Cardiac fibroblast (primary cell): ENCODE results near the gene LOXL1.
"Not testable (repeated sequence)": the region's sequence is repeated elsewhere in the genome, so short reads cannot be mapped to it uniquely, and the experiment has no call there.

Experiments
- DNase-seq, 2 donors: peaks; one replicate each; pipeline versions ENCODE4 v3.0.0 to v3.0.0-alpha.2; 2010; ENCODE audit warnings: low read depth in 2 of 2
- H3K4me3 ChIP-seq, 2 donors: replicated peaks in 1 of 2; 1 replicate in 1 of 2; 2 replicates in 1 of 2; pipeline ENCODE4 v1.5.1; 2011; ENCODE audit warnings: low read depth in 2 of 2, low read length in 2 of 2, mild to moderate bottlenecking in 2 of 2, moderate library complexity in 1 of 2
- TF ChIP-seq, protein P1 (sequence below): IDR thresholded peaks from one replicate; pipeline ENCODE4 v1.5.1; 2011; ENCODE audit warnings: low read depth, mild to moderate bottlenecking, low read length, inconsistent platforms

The LOXL1 gene

GRCh38 chr15:73956743-73957135 lies 30.5 kb downstream of the LOXL1 start:
- no peak overlapping the region for H3K4me3 ChIP-seq
- DNase-seq = peak; percentile 83 to 94
- TF ChIP-seq, protein P1, sequence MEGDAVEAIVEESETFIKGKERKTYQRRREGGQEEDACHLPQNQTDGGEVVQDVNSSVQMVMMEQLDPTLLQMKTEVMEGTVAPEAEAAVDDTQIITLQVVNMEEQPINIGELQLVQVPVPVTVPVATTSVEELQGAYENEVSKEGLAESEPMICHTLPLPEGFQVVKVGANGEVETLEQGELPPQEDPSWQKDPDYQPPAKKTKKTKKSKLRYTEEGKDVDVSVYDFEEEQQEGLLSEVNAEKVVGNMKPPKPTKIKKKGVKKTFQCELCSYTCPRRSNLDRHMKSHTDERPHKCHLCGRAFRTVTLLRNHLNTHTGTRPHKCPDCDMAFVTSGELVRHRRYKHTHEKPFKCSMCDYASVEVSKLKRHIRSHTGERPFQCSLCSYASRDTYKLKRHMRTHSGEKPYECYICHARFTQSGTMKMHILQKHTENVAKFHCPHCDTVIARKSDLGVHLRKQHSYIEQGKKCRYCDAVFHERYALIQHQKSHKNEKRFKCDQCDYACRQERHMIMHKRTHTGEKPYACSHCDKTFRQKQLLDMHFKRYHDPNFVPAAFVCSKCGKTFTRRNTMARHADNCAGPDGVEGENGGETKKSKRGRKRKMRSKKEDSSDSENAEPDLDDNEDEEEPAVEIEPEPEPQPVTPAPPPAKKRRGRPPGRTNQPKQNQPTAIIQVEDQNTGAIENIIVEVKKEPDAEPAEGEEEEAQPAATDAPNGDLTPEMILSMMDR = no peak

DNA sequence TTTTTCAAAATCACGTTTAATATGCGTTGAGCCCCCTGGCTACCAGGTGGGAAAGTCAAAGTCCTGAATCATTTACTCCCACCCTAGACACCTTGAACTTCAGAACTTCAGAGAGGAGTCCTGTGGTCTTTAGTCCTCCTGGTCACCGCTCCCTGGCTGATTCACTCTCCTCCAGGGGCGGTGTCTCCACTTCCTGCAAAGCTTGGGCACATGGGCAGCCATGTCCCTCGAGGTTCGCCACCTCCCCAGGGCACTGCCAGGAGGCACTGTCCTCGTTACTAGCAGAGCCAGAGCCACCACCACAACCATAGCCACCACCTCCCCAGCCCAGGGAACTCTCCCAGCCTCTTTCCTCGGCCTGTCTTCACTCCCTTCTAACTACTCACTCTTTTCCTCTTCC lies 31.0 kb downstream of the LOXL1 start:
- DNase-seq = no peak
- TF ChIP-seq, protein P1 = no peak
- no peak overlapping the region for H3K4me3 ChIP-seq

DNA sequence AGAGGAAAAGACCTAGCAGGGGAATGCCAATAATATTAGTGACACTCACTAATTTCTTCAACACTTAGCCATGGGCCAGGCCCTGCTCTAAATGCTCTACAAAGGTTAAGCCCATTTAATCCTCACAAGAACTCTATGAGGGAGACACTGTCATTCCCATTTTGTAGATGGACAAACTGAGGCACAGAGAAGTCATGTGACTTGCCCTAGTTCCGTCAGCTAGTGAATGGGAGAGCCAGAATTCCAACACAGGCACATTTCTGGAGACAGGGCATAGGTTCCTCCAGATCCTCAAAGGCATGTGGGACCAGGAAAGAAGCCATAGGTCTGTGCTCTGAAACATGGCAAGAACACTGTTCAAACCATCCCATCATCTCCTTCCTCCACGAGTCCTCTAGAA lies 31.5 kb downstream of the LOXL1 start:
- no peak for DNase-seq
- no peak overlapping the region for H3K4me3 ChIP-seq
- TF ChIP-seq, protein P1 = no peak

DNA sequence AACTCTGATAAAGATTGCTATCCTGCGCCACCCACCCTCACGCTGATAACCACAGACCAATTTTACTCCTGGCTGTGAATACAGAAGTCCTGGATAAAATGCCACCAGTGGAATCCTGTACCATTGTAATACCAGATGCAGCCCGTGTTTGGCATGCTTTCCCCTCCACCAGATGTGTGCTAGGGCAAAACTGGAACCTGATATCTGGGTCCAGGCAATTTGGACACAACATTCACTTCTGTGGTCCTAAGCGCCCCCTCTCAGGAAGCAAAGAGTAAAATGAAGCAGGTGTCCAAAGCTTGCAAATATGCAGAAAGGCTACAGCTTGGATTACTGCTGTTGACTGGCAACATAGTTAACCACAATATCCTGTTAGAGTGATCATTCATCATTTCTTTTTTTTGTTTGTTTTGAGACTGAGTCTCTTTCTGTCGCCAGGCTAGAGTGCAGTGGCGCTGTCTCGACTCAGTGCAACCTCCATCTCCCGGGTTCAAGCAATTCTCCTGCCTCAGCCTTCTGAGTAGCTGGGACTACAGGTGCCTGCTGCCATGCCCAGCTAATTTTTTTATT lies 32.8 kb downstream of the LOXL1 start:
- DNase-seq = peak in 1 of 2 donors; percentile 31
- TF ChIP-seq, protein P1 = no peak
- no peak overlapping the region for H3K4me3 ChIP-seq

GRCh38 chr15:73959801-73960200 lies 33.5 kb downstream of the LOXL1 start:
- H3K4me3 ChIP-seq = no peak overlapping the region
- TF ChIP-seq, protein P1 = no peak
- no peak for DNase-seq

GRCh38 chr15:73960472-73961070 lies 34.3 kb downstream of the LOXL1 start:
- H3K4me3 ChIP-seq, DNase-seq: not testable (repeated sequence)

- H3K4me3 ChIP-seq = no peak overlapping the region
- TF ChIP-seq, protein P1 = no peak
- DNase-seq = no peak
Observed at GRCh38 chr15:73962433-73962832, 36.2 kb downstream of the LOXL1 start.
